NB4 (cell line): ENCODE data around the gene ERBB4.
"Not testable (repeated sequence)": the region's sequence is repeated elsewhere in the genome, so short reads cannot be mapped to it uniquely, and the experiment has no call there.

Source experiments
- DNase-seq: peaks from one replicate; pipeline ENCODE4 v3.0.0; 2010; ENCODE audit warnings: low read depth
- H3K4me3 ChIP-seq: one replicate; pipeline ENCODE4 v1.5.1; 2011; ENCODE audit warnings: mild to moderate bottlenecking, low read depth, low read length, moderate library complexity
- MYC ChIP-seq: IDR thresholded peaks from 2 replicates; pipeline ENCODE4 v1.6.1; 2011; ENCODE audit warnings: low read depth, low read length
- POLR2A ChIP-seq: IDR thresholded peaks from 2 replicates; pipeline ENCODE4 v1.6.1; 2011; ENCODE audit warnings: mild to moderate bottlenecking; ENCODE audit not compliant: insufficient read length; ENCODE audit errors: extremely low read depth
- TF ChIP-seq, protein P1 (sequence below): IDR thresholded peaks from one replicate; pipeline ENCODE4 v1.5.1; 2012; ENCODE audit warnings: low read depth, low read length
- TF ChIP-seq, protein P2 (sequence below): IDR thresholded peaks from 2 replicates; pipeline ENCODE4 v1.6.1; 2011; ENCODE audit warnings: low read depth, low read length

ERBB4 gene

DNA sequence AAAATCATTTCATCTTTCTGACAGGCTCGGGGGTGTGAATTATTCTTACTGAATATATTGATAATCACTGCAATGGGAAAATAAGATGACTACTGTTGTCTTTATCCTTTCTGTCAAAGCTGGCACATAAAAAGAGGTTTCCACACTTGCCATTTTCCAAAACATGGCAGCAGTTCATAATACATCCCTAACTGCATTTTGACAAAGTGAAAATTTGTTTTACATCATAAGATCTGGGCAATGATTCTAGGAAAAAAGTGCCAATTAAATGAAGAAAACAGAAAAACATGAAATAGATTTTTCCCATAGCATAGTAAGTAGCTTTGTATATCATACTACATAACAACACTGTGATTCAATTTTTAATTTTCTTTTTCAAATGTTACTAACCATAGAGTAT, 65.4 kb downstream of the ERBB4 start:
- TF ChIP-seq, protein P1, sequence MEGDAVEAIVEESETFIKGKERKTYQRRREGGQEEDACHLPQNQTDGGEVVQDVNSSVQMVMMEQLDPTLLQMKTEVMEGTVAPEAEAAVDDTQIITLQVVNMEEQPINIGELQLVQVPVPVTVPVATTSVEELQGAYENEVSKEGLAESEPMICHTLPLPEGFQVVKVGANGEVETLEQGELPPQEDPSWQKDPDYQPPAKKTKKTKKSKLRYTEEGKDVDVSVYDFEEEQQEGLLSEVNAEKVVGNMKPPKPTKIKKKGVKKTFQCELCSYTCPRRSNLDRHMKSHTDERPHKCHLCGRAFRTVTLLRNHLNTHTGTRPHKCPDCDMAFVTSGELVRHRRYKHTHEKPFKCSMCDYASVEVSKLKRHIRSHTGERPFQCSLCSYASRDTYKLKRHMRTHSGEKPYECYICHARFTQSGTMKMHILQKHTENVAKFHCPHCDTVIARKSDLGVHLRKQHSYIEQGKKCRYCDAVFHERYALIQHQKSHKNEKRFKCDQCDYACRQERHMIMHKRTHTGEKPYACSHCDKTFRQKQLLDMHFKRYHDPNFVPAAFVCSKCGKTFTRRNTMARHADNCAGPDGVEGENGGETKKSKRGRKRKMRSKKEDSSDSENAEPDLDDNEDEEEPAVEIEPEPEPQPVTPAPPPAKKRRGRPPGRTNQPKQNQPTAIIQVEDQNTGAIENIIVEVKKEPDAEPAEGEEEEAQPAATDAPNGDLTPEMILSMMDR = no peak
- TF ChIP-seq POLR2A = no peak
- TF ChIP-seq MYC = no peak
- TF ChIP-seq, protein P2, sequence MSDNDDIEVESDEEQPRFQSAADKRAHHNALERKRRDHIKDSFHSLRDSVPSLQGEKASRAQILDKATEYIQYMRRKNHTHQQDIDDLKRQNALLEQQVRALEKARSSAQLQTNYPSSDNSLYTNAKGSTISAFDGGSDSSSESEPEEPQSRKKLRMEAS = no peak
- no peak for DNase-seq
- H3K4me3 ChIP-seq = no peak overlapping the region

DNA sequence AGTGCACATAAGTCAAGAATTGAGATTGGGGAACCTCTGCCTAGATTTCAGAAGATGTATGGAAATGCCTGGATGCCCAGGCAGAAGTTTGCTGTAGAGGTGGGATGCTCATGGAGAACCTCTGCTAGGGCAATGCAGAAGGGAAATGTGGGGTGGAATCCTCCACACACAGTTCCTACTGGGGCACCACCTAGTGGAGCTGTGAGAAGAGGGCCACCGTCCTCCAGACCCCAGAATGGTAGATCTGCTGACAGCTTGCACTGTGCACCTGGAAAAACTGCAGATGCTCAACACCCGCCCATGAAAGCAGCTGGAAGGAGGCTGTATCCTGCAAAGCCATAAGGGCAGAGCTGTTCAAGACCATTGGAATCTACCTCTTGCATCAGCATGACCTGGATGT, 71.1 kb downstream of the ERBB4 start:
- H3K4me3 ChIP-seq, DNase-seq: not testable (repeated sequence)

DNA sequence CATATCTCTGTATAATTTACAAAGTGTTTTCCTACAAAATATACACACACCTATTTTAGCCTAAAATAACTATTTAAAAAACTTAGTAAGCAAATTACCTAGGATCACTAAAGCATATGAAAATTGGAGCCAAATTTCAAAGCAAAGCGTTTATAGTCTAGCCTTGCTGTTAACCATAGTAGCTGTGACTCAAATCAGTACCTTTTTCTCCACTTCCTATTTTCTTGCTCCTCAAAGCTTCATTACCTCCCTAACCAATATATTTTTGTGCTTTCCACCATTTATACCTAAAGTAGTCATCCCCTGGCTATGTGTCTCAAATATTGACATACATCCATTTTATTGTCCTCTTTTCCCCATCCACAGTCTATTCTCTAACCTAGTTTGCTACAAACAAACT, 73.1 kb downstream of the ERBB4 start:
- TF ChIP-seq POLR2A (no peak), MYC (no peak)
- TF ChIP-seq, protein P2 = no peak
- TF ChIP-seq, protein P1 = no peak
- DNase-seq = no peak
- H3K4me3 ChIP-seq = no peak overlapping the region

DNA sequence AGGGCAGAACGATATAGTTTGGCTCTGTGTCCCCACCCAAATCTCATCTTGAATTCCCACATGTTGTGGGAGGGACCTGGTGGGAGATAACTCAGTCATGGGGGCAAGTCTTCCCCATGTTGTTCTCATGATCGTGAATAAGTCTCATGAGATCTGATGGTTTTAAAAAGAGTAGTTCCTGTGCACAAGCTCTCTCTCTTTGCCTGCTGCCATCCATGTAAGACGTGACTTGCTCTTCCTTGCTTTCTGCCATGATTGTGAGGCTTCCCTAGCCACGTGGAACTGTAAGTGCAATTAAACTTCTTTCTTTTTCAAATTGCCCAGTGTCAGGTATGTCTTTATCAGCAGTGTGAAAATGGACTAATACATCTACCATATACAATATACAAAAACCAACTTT, 76.9 kb downstream of the ERBB4 start:
- H3K4me3 ChIP-seq, DNase-seq: not testable (repeated sequence)

DNA sequence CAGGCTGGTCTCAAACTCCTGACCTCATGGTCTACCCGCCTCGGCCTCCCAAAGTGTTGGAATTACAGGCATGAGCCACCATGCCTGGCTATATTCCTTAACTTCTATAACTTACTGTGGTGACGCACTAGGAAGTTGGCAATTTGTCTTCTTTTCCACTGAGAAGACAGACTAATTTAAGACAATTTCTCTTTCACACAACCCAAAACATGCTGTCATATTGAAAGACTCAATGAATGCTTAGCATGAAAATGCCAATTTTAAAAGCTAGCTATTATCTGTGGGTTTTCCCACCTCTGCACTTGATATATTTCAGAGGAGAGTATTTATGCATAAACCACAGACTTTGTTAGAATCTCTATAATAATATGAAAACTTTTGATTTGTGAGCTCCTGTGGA, 84.5 kb downstream of the ERBB4 start:
- TF ChIP-seq, protein P2 = no peak
- no peak for TF ChIP-seq MYC
- TF ChIP-seq, protein P1 = no peak
- no peak for TF ChIP-seq POLR2A
- DNase-seq = no peak
- H3K4me3 ChIP-seq = no peak overlapping the region

DNA sequence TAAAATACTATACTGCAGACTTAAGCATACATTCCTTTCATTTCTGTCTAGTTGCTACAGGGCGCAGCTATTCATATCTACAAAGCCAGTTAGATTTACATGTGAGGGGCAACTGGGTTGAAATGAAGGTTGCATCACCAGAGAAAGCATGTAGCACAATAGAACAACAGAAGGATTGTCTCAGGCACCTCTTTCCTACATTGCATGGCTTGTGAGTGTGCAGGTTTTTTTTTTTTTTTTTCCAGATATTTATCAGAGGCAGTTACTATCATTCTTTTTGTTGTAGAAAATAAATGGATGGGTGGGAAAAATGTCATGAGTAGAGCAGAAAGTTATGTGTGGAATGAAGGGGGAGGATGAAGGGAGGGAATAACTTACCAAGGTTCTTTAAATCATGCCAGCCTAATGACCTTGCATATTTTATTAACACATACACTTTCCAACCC, 86.8 kb downstream of the ERBB4 start:
- H3K4me3 ChIP-seq = no peak overlapping the region
- TF ChIP-seq, protein P2 = no peak
- TF ChIP-seq MYC (no peak), POLR2A (no peak)
- TF ChIP-seq, protein P1 = no peak
- no peak for DNase-seq

DNA sequence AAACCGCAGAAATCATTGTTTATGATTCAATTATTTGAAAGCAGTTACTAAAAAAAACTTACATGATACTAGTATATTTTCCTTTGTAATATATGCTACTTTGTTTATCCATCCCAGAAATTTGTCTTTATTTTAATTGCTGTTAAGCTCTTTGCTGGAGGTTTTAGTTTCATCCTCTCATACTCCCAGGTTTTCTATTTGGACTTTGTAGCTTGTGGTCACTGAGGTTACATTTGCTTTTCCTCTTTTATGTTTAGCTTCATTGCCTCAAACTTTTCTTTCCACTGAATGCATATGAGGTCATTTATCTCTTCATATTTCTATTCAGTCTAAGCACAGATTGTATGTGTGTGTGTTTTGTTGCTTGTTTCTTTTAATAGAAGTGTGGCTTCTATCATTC, 89.9 kb downstream of the ERBB4 start:
- H3K4me3 ChIP-seq = no peak overlapping the region
- TF ChIP-seq, protein P2 = no peak
- TF ChIP-seq, protein P1 = no peak
- no peak for TF ChIP-seq MYC
- no peak for TF ChIP-seq POLR2A

More for the DNA sequence above, 89.9 kb downstream of the ERBB4 start:
- DNase-seq = no peak
